ENCODE data around the gene XPC. TPM values are rescaled to one million over a fixed set of nuclear protein-coding genes. Genes with fewer than 3 reads are reported as not detected.

XPC gene
- total RNA-seq, 1 donor from 2014 or later, result 23.6 TPM

GRCh38 chr3:14134291-14134690, 44.1 kb downstream of the XPC start:
- DNase-seq (ENCODE audit: low spot score), result no peak

- DNase-seq (ENCODE audit: low spot score), result no peak
Observed at GRCh38 chr3:14133876-14134275, 44.5 kb downstream of the XPC start.

- DNase-seq (ENCODE audit: low spot score), result no peak
Observed at GRCh38 chr3:14133188-14133800, 45.1 kb downstream of the XPC start.

GRCh38 chr3:14132689-14133088, 45.7 kb downstream of the XPC start:
- no peak for DNase-seq (ENCODE audit: low spot score)

- no peak for DNase-seq (ENCODE audit: low spot score)
Observed at GRCh38 chr3:14132120-14132519, 46.3 kb downstream of the XPC start.

GRCh38 chr3:14131134-14131533, 47.3 kb downstream of the XPC start:
- DNase-seq (ENCODE audit: low spot score), result no peak

- no peak for DNase-seq (ENCODE audit: low spot score)
Observed at GRCh38 chr3:14130707-14131106, 47.7 kb downstream of the XPC start.

- DNase-seq (ENCODE audit: low spot score), result no peak
Observed at GRCh38 chr3:14130230-14130629, 48.2 kb downstream of the XPC start.

- DNase-seq (ENCODE audit: low spot score), result no peak
Observed at GRCh38 chr3:14129296-14129695, 49.1 kb downstream of the XPC start.

GRCh38 chr3:14128724-14129123, 49.7 kb downstream of the XPC start:
- no peak for DNase-seq (ENCODE audit: low spot score)

GRCh38 chr3:14127516-14128161, 50.8 kb downstream of the XPC start:
- DNase-seq (ENCODE audit: low spot score), result no peak

GRCh38 chr3:14126887-14127505, 51.4 kb downstream of the XPC start:
- DNase-seq (ENCODE audit: low spot score), result no peak

GRCh38 chr3:14126017-14126886, 52.1 kb downstream of the XPC start:
- no peak for DNase-seq (ENCODE audit: low spot score)

- peak; percentile 93 for DNase-seq (ENCODE audit: low spot score)
Observed at GRCh38 chr3:14125193-14126016, 53.0 kb downstream of the XPC start.

- DNase-seq (ENCODE audit: low spot score), result peak; percentile 100
Observed at GRCh38 chr3:14124615-14125192, 53.7 kb downstream of the XPC start, which contains the start of the genes CHCHD4 and TMEM43. Gene CHCHD4 (minus strand): TSS chr3:14124870. CDS start chr3:14124676, 194 bp downstream. Gene TMEM43 (plus strand): TSS chr3:14125052. CDS start chr3:14125194, 142 bp downstream.

- peak; percentile 68 for DNase-seq (ENCODE audit: low spot score)
Observed at GRCh38 chr3:14124223-14124614, 54.2 kb downstream of the XPC start.

GRCh38 chr3:14123308-14124222, 54.8 kb downstream of the XPC start:
- no peak for DNase-seq (ENCODE audit: low spot score)

GRCh38 chr3:14122301-14122700, 56.1 kb downstream of the XPC start:
- no peak for DNase-seq (ENCODE audit: low spot score)

GRCh38 chr3:14121859-14122258, 56.5 kb downstream of the XPC start:
- DNase-seq (ENCODE audit: low spot score), result no peak
